ENCODE data around the gene RBPMS2.

DNA sequence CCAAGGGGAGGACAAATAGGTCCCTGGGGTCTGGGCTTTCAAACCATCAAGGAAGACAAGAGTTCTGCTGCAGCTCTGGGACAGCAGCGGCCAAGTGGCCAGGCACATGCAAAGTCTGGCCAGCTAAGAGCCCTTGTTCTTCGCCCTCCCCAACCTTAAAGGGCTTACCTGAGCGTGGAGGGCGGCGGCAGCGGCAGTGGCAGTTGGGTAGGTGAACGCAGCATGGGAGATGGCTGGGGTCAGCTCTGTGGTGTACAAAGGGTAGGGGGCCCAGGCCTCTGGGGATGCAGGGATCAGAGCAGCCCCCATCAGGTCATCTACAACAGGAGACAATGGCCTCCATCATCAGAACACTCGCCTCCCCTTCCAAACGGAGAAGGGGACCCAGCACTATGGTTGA, 27.1 kb downstream of the RBPMS2 start:
- no peak for TF ChIP-seq POLR2A (IDR thresholded peaks at IDR 0.05; ENCODE audit: low read depth, low read length)
- TF ChIP-seq SPI1 (IDR thresholded peaks at IDR 0.05; ENCODE audit: low read depth, low read length), result no peak
- no peak for TF ChIP-seq POLR2AphosphoS5 (IDR thresholded peaks at IDR 0.05; ENCODE audit: low read depth, low read length)
- TF ChIP-seq TAF1 (IDR thresholded peaks at IDR 0.05; ENCODE audit: low read depth, low read length), result no peak
- no peak for TF ChIP-seq PAX5 (IDR thresholded peaks at IDR 0.05; ENCODE audit: insufficient read depth, low read length, severe bottlenecking)
- TF ChIP-seq POU2F2 (IDR thresholded peaks at IDR 0.05; ENCODE audit: low read depth, low read length), result no peak
